Activated T-cell treated with anti-CD3 and anti-CD28 coated beads, Interleukin-2, amount 50 U/mL, for 4 hours (primary cell): ENCODE data around the gene EPDR1. TPM values are rescaled to one million over a fixed set of nuclear protein-coding genes. Genes with fewer than 3 reads are reported as not detected.
A peak's percentile ranks its signal among the peaks of the same experiment; 100 is the strongest.

Source experiments
- ATAC-seq, 2 donors: fragments of 200-7000 bp; cut with Tn5 transposase; one replicate each; pipeline ENCODE4 v1.10.0; 2021
- DNase-seq: peaks from one replicate; pipeline ENCODE4 v3.0.0-alpha.2; 2020
- H3K27me3 Mint-ChIP-seq: one replicate; pipeline ENCODE4 v1.8.0; 2021; ENCODE audit warnings: low read depth, mixed read lengths
- H3K36me3 Mint-ChIP-seq: one replicate; pipeline ENCODE4 v1.8.0; 2022; ENCODE audit warnings: mixed read lengths; ENCODE audit not compliant: insufficient read depth
- H3K4me1 Mint-ChIP-seq: one replicate; pipeline ENCODE4 v1.8.0; 2021; ENCODE audit warnings: low read depth, mixed read lengths
- H3K4me3 Mint-ChIP-seq: one replicate; pipeline ENCODE4 v1.8.0; 2021; ENCODE audit warnings: mild to moderate bottlenecking, moderate library complexity, mixed read lengths
- H3K9me3 Mint-ChIP-seq: one replicate; pipeline ENCODE4 v1.8.0; 2021; ENCODE audit warnings: mixed read lengths
- total RNA-seq, 3 donors: library from RNA; stranded (reverse); gene quantifications; one replicate each; pipeline ENCODE4 v1.2.1, GENCODE V29; 2021

Gene EPDR1
- total RNA-seq, 3 donors from 2014 or later: 1.0 to 5.2 (median 2.0) TPM

DNA sequence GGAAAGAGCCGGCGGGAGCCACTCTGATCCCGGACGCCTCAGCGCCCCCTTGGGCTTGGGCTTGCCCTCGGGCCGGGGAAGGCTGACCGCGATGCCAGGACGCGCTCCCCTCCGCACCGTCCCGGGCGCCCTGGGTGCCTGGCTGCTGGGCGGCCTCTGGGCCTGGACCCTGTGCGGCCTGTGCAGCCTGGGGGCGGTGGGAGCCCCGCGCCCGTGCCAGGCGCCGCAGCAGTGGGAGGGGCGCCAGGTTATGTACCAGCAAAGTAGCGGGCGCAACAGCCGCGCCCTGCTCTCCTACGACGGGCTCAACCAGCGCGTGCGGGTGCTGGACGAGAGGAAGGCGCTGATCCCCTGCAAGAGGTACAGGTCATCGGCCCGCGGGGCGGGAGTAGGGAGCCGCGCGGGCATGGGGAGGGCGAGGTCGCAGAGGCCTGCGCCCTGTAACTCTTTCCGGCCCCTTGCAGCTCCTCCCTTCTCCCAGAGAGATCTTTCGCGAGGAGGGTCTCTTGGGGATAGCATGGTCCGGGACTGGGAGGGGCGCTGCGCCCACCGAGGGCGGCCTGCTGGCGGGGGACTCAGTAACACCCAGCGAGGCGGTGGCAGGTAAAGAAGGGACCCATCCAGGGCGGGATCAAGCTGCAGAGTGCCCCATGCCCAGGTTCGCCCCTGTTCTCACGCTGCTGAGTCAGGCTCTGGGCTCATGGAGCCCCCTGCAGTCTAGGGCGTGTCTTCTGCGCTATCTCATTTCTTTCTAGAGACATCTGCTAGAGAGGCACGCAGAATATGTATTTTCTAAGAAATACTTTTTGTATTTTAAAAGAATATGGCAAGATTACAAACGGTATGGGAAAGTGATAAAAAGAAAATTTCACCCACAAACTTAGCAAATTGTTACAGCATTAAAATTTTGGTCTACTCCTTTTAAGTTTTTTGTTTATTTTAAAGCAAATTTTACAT is 687 bp downstream of the EPDR1 start:
- DNase-seq: no peak
- Mint-ChIP-seq H3K9me3 (peaks cover 4% of the 10 kb centered on the region), H3K4me3 (peak overlapping the region; percentile 69), H3K36me3 (no peaks in the 10 kb centered on the region), H3K4me1 (peaks cover 13% of the 10 kb centered on the region), H3K27me3 (peaks cover 57% of the 10 kb centered on the region)
- ATAC-seq: peak; percentile 62

DNA sequence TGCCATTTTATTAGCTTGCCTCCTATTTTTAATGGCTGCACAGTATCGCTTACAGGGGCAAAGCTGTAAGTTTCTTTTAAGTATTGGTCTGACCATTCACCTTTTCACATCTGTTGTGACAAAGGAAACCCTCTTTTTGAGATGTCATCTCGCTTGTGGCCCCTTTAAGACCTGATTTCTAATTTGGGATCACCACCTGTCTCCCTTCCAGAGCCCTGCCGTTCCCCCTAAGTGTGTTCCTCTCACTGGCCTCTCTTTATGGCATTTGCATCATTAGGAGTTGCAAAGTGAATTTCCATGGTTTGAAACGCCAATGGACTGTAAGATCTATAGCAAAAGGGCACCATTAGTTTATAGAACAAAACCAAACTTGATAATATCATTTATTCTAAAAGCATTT is 1.4 kb downstream of the EPDR1 start:
- no peak for ATAC-seq
- Mint-ChIP-seq H3K4me3 (no peak overlapping the region), H3K9me3 (peaks cover 9% of the 10 kb centered on the region), H3K36me3 (no peaks in the 10 kb centered on the region), H3K4me1 (peaks cover 11% of the 10 kb centered on the region), H3K27me3 (peaks cover 53% of the 10 kb centered on the region)
- DNase-seq: no peak

DNA sequence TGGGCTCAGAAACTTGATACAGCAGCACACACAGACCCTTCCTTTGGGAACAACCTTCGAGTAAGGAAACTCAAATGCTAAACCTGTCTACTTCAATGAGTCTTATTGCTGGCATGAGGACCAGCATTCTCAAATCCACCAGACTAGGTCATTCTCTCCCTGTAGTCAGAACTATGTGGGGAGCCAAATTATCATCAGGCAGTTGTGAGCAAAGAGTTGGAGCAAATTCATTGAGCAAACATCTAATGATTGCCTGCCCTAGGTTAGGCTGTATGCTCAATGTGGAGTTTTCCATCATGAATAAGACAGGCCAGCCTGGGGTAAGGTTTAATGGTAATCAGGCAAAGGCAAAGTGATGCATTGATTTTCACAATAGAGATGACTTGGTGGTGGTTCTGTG is 3.6 kb downstream of the EPDR1 start:
- ATAC-seq (no peak), DNase-seq (no peak)
- Mint-ChIP-seq H3K4me1 (peaks cover 3% of the 10 kb centered on the region), H3K36me3 (no peaks in the 10 kb centered on the region), H3K27me3 (peaks cover 34% of the 10 kb centered on the region), H3K4me3 (no peak overlapping the region), H3K9me3 (peaks cover 9% of the 10 kb centered on the region)

DNA sequence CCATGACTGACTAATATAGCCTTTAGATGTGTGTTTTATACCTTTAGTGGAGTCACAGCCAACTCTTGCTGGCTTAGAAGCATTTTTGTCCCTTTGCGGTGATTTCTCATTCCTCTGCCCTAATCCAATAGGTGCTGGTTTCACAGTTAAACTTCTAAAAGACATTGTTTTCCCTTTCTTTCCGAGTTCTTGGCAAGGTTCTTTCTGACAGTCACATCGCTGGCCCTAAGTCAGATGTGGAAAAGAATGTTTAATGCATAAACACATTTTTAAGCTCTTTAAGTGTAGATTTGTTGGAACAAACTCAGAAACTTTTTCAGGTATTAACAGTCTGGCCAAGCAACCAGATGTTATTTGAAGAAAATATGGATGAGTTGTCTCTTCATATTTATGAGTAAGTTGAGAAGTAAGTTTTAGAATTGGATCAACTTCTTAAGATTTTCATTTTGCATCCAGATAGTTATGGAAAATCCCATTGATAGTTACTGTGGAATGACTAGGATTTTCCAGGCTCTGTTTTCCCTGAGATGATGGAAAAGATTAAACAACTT is 4.1 kb downstream of the EPDR1 start:
- H3K4me1 Mint-ChIP-seq: peaks cover 3% of the 10 kb centered on the region
- peaks cover 29% of the 10 kb centered on the region for H3K27me3 Mint-ChIP-seq
- no peak overlapping the region for H3K4me3 Mint-ChIP-seq
- H3K36me3 Mint-ChIP-seq: no peaks in the 10 kb centered on the region
- peaks cover 9% of the 10 kb centered on the region for H3K9me3 Mint-ChIP-seq
- ATAC-seq: no peak
- no peak for DNase-seq

DNA sequence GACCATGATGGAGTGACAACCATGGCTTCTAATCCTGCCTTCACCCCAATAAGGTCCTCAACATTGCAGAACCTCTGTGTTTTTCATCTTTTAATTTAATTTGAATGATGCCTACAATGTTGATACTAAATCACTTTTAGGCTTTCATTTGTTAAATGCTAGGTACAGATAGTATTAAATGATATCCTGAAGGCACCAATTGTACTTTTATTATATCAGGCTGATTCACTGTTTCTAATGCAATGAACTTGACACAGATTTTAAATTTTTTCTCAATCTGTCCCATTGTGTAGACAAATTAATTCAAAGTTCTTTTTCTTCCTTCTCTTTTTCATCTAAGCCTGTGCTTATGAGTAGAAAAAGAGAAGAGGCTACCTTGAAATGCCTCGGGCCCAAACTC is 5.2 kb downstream of the EPDR1 start:
- ATAC-seq (no peak), DNase-seq (no peak)
- Mint-ChIP-seq H3K9me3 (peaks cover 9% of the 10 kb centered on the region), H3K4me3 (no peak overlapping the region), H3K4me1 (no peaks in the 10 kb centered on the region), H3K36me3 (no peaks in the 10 kb centered on the region), H3K27me3 (peaks cover 19% of the 10 kb centered on the region)

DNA sequence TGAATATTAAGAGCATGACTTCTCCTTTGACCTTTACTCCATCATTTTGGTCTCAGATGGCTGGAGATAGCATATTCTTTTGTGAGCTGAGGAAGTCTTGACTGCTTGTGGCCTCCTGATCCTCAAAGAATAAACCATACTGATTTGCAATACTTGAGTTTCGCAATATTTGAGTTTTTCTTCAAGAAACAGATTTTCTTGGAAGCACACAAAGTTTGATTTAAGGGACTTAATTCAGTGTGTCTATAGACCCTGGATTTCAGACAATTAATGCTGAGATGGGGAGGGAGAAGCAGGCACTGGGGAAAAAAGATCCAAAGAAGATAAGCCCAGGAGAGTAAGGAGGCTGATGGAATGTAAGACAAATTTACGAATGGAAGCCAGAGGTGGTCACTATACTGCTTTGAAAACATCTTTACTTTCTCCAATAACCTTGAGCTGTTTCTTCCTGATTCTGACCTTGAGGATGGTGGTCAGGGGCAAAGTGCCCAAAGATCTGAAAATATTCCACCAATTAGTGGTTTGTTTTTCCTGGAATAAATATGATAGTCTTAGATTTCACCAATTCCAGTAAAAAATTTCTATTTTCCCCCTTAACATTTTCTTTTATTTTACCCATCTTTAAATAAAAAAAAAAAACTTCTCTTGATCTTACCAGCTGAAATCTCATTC is 7.5 kb downstream of the EPDR1 start:
- Mint-ChIP-seq H3K36me3 (no peaks in the 10 kb centered on the region), H3K4me3 (no peak overlapping the region), H3K27me3 (peaks cover 8% of the 10 kb centered on the region), H3K4me1 (no peaks in the 10 kb centered on the region), H3K9me3 (peaks cover 9% of the 10 kb centered on the region)
- DNase-seq (no peak), ATAC-seq (no peak)

DNA sequence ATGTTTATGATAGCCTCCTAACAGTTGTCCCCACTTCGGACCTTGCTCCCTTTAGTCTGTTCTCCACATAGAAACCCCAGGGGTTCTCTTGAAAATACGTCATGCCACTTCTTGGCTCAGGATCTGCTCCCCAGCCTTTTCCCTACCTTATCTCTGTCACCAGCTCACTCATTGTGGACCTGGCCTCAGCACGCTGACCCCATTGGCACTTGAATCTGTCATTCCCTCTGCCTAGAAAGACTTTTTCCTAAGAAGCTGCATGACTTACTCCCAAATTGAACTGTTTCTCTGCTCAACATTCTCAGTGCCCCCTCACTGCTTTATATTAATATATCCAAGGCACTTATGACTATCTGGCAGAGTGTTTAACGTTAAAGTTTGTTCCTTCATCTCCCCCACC is 8.4 kb downstream of the EPDR1 start:
- ATAC-seq: no peak
- Mint-ChIP-seq H3K27me3 (peaks cover 1% of the 10 kb centered on the region), H3K4me3 (no peak overlapping the region), H3K4me1 (no peaks in the 10 kb centered on the region), H3K9me3 (peaks cover 9% of the 10 kb centered on the region), H3K36me3 (no peaks in the 10 kb centered on the region)
- no peak for DNase-seq

DNA sequence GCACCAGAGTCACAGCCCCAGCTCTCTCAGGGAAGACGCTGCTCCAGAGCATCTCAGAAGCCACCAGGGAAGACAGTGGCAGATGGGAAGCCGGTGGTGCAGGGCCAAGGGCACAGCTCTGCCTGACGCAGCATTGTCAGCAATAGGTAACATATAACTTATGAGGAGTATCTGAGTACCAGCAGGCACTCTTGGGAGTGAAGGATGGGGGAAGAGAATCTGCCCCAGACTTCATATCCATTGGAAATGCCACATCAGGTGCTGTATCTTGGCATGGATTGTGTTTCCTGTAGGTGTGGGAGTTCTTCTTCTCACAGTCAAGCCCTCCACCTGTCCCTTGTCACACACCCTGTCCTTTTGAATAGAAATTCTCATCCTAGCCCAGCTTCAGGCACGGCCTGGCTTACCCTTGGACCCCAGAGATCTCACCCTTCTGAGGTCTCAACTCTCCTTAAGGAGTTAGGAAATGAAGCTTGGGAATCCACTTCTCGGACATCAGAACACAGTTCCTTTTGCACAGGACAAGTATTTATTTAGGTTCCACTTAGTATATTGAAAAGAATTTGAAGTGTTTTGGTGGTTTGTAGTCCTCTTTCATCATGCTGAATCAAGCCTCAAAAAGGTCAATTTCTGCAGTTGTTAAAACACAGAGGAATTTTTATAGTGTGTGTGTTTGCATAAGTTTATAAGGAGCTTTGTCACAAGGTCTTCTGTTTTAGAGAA is 9.9 kb downstream of the EPDR1 start:
- no peak for ATAC-seq
- H3K36me3 Mint-ChIP-seq: no peaks in the 10 kb centered on the region
- H3K9me3 Mint-ChIP-seq: peaks cover 9% of the 10 kb centered on the region
- no peaks in the 10 kb centered on the region for H3K4me1 Mint-ChIP-seq
- no peak for DNase-seq
- H3K4me3 Mint-ChIP-seq: no peak overlapping the region
- H3K27me3 Mint-ChIP-seq: peaks cover 4% of the 10 kb centered on the region

DNA sequence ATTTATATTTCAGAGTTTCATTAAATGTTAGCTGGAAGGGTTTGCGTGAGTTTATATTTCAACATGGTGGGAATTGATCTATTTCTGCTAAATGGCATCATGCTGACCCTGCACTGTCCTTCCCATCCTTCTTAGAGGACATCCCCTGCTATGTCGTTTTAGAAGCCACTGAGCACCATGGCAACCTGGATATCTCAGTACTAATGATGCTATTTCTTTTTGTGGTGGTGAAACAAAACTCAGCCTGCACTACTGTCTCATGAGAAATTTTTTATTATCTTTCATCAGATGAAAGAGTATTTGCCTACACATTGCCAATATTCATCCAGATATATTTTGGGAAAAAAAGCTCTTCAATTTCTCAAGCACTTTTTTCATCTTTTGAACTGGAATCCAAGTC is 12.1 kb downstream of the EPDR1 start:
- peaks cover 11% of the 10 kb centered on the region for H3K9me3 Mint-ChIP-seq
- no peaks in the 10 kb centered on the region for H3K4me1 Mint-ChIP-seq
- DNase-seq (no peak), ATAC-seq (no peak)
- no peak overlapping the region for H3K4me3 Mint-ChIP-seq
- H3K36me3 Mint-ChIP-seq: no peaks in the 10 kb centered on the region
- H3K27me3 Mint-ChIP-seq: peaks cover 4% of the 10 kb centered on the region

DNA sequence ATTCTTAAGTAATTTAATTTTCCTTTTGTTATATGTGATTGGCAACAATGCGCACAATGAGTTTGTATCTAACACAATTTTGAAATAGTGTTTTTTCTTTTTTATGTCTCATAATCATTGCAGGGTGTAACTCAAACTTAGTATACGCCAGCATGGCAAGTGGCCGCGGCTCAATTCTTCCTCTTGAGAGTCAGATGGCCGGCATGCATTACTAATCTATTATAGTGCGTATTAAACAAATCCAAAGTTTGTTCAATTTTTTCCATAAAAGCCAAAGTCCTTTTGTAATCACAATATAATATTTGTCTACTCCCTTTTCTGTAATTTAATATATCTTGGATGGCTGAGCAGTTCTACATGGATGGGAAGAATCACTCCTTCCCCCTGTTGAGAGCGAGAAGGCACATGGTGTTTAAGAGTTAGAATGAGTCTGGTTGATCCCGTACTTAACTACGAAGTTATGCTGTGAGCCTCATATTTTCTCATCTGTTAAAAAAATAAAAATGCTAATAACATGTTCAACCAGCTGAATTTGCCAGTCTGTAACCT is 12.7 kb downstream of the EPDR1 start:
- H3K4me1 Mint-ChIP-seq: no peaks in the 10 kb centered on the region

DNA sequence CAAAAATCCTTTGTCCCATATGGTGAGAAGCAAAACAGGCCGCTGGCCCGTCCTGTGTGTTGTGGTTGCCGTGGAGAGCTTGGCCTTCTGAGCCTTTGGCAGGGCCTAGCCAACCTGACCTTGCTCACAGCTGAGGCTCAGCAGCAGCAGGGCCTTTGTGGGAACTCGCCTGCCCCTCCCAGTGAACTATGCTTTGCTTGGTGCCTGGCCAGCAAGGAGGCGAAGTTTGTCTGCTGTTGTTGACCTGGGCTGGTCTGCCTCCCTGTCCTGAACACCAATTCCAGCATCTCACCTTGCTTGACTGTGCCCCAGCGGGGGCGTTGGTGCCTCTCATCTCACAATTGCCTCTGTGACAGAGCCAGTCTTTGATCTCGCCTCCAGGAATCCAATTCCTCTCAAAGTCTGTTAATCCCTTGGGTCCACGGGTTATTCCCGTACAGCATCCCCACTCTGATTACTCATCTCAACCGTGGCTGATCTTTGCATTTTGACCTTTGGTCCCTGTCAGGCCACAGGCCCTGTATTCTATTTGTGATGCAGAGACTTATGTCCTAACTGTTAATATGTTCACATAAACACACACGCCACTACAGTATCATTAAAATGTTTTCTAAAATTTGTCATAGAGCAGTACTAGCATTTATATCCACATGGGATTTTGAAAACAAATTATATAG is 22.6 kb downstream of the EPDR1 start:
- Mint-ChIP-seq H3K36me3 (no peaks in the 10 kb centered on the region), H3K9me3 (peaks cover 3% of the 10 kb centered on the region), H3K4me3 (no peak overlapping the region), H3K27me3 (no peaks in the 10 kb centered on the region), H3K4me1 (no peaks in the 10 kb centered on the region)
- DNase-seq (no peak), ATAC-seq (no peak)

More for the DNA sequence above, 12.7 kb downstream of the EPDR1 start:
- Mint-ChIP-seq H3K27me3 (peaks cover 4% of the 10 kb centered on the region), H3K36me3 (no peaks in the 10 kb centered on the region), H3K9me3 (peaks cover 11% of the 10 kb centered on the region), H3K4me3 (no peak overlapping the region)
- DNase-seq (no peak), ATAC-seq (no peak)

DNA sequence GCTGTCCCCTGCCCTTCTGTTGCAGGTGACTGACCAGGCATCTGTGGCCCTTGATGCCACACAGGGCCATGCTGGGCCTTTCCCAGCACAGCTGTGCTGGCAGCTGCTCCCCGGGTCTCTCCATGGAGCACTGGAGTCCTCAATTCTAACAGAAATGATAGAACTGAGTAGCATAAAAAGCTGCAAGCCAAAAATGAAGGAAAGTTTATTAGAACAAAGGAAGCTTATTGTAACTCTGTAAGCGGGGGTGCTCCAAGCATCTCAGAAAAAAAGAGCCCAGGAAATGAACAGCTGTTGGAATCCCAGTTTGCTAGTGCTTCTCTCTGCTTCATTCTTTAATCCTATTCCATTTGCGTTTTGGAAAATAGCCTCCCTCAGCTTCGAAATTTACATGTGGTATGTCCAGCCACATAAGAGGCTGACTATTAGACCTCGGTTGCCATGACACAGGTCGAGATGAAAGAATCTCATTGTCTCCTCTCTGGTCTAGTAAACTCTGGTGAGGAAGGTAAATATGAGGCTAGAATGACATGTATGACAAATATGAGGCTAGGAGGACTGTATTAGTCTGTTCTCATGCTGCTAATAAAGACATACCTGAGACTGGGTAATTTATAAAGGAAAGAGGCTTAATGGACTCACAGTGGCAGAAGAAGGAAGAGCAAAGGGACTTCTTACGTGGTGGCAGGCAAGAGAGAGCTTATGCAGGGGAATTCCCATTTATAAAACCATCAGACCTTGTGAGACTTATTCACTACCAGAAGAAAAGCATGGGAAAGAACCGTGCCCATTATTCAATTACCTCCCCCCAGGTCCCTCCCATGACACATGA is 23.7 kb downstream of the EPDR1 start:
- no peak overlapping the region for H3K4me3 Mint-ChIP-seq
- no peaks in the 10 kb centered on the region for H3K4me1 Mint-ChIP-seq
- no peak for ATAC-seq
- H3K27me3 Mint-ChIP-seq: no peaks in the 10 kb centered on the region
- peaks cover 3% of the 10 kb centered on the region for H3K9me3 Mint-ChIP-seq
- DNase-seq: no peak
- no peaks in the 10 kb centered on the region for H3K36me3 Mint-ChIP-seq

DNA sequence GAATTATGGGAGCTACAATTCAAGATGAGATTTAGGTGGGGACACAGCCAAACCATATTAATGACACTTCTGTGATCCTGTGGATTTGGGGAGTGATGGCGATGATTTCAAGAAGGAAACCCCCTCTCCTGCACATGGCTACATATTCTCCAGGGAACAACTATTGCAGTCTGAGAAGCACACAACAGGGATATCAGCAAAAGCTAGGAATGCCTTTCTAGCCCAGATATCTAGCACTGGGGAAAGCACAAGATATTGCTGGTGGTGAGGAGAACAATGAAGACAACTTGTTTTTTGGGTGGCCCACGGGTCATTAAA is 24.3 kb downstream of the EPDR1 start:
- H3K4me1 Mint-ChIP-seq: no peaks in the 10 kb centered on the region
- H3K27me3 Mint-ChIP-seq: no peaks in the 10 kb centered on the region
- DNase-seq (no peak), ATAC-seq (no peak)
- no peak overlapping the region for H3K4me3 Mint-ChIP-seq
- peaks cover 3% of the 10 kb centered on the region for H3K9me3 Mint-ChIP-seq
- no peaks in the 10 kb centered on the region for H3K36me3 Mint-ChIP-seq
